ENCODE measurements around the gene TCERG1L.

Gene TCERG1L

DNA sequence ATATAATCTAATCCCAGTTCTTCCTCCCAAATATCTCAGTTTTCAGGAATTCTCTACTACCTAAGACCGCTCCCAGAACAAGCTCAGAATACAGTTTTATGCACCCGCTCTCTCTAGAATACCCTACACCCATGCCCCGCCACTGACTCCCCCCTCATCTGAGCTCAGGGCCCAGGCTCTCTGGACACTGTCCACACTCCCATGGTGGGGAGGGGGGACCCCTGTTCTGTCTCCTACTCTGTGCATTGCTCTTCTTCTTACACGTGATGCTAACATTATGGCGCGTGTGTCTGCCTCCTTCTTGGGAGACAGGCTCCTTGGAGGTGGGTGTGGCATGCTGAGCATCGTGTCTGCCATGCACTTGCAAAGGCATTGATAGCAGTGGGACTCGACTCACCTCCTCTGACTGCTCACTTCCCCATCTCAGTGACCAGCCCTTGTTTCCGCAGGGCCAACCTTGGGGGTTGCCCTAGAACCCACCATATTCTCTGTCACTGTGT is 127.9 kb downstream of the TCERG1L start:
- Histone ChIP-seq H3K4me3 (no peak overlapping the region), H3K27ac (no peak overlapping the region)
- peak; percentile 43 for DNase-seq (ENCODE audit: low spot score)
- TF ChIP-seq, protein P1, sequence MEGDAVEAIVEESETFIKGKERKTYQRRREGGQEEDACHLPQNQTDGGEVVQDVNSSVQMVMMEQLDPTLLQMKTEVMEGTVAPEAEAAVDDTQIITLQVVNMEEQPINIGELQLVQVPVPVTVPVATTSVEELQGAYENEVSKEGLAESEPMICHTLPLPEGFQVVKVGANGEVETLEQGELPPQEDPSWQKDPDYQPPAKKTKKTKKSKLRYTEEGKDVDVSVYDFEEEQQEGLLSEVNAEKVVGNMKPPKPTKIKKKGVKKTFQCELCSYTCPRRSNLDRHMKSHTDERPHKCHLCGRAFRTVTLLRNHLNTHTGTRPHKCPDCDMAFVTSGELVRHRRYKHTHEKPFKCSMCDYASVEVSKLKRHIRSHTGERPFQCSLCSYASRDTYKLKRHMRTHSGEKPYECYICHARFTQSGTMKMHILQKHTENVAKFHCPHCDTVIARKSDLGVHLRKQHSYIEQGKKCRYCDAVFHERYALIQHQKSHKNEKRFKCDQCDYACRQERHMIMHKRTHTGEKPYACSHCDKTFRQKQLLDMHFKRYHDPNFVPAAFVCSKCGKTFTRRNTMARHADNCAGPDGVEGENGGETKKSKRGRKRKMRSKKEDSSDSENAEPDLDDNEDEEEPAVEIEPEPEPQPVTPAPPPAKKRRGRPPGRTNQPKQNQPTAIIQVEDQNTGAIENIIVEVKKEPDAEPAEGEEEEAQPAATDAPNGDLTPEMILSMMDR (IDR thresholded peaks at IDR 0.05), result no peak

DNA sequence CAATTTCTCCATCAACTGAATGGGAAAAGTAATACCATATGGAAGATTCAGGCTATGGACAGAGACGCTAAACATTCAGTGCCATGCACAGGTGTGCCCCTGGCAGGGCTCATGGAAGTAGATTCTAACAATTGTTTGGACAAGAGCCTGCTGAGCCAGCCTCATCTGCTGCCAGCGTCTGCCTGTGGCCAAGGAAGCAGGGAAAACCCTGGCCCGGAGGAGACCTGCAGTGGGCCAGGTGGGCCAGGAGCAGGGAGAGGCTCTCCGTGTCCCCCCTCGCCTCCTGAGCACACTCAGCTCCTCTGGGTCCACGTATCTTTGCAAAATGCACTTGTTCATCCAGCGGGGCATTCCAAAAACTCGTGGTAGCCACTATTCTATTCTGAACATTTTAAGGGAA is 130.1 kb downstream of the TCERG1L start:
- peak; percentile 45 for DNase-seq (ENCODE audit: low spot score)
- Histone ChIP-seq H3K27ac (no peak overlapping the region), H3K4me3 (no peak overlapping the region)
- TF ChIP-seq, protein P1 (IDR thresholded peaks at IDR 0.05), result no peak

DNA sequence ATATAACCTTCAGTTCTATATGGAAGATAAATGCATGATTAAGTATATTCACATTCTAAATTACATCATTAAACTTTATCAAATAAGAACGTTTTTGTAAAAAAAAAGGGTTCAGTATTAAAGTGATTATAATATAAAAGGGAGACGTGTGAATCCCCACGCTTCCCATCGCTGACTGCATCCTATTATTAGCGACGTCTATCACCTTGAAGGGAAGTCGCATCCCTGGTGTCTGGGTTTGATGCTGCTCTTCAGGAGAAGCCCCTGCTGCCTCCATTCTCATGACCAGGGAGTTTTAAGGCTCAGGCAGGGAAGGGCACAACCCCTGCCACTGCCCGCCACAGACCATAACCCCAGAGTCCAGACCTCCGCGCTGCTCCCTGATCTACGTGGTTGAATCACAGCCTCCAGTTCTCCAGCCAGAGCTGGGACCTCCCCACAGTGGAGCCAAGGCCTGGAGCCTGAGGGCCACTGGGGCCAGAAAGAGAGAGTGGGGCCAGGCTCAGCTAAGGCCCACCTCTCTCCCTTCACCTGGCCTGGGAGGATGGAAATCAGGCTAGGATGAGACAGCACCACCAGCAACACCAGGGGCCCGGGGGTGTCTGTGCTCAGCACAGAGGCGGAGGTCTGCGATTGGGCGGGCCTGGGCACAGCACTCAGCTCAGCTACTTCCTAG is 130.6 kb downstream of the TCERG1L start:
- Histone ChIP-seq H3K4me3 (no peak overlapping the region), H3K27ac (no peak overlapping the region)
- peak; percentile 56 for DNase-seq (ENCODE audit: low spot score)
- TF ChIP-seq, protein P1 (IDR thresholded peaks at IDR 0.05), result no peak

DNA sequence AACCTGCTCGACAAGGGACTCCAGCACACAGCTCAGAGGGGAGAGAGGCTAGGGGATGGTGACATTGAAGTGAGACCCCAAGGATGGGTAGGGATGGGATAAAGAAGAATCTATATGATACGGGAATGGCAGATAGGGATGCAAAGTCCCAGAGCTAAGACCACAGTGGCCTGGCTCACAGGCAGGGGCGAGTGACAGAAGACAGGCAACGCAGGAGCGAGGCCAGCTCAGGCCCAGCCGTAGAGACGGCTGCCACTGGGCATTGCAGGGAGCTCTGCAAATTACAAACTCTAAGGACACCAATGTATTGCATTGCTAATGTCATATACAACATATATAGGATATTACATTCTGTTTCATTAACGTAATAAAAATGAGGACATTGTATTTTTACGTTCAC is 131.4 kb downstream of the TCERG1L start:
- DNase-seq (ENCODE audit: low spot score), result peak; percentile 7
- H3K4me3 ChIP-seq, result no peak overlapping the region
- no peak overlapping the region for H3K27ac ChIP-seq
- TF ChIP-seq, protein P1 (IDR thresholded peaks at IDR 0.05), result no peak

DNA sequence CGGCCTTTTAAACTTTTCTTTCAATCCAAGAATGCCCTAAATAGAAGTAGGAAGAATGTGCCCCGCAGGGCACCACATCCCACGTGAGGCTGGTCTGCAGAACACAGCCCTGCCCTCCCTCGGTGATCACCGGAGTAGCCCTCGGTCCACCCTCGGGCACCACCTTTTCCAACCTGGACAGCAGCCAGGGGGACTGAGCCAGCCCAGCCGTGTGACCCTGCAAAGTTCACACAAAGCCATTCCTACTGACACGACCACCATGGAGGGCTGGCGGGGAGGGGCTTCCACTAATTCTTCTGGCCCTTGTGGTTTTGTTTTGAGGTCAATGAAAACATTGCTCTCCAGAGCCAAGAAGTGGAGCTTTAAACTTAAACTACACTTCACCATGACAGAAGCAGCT is 132.2 kb downstream of the TCERG1L start:
- DNase-seq (ENCODE audit: low spot score), result peak; percentile 62
- Histone ChIP-seq H3K4me3 (no peak overlapping the region), H3K27ac (no peak overlapping the region)
- TF ChIP-seq, protein P1 (IDR thresholded peaks at IDR 0.05), result no peak

DNA sequence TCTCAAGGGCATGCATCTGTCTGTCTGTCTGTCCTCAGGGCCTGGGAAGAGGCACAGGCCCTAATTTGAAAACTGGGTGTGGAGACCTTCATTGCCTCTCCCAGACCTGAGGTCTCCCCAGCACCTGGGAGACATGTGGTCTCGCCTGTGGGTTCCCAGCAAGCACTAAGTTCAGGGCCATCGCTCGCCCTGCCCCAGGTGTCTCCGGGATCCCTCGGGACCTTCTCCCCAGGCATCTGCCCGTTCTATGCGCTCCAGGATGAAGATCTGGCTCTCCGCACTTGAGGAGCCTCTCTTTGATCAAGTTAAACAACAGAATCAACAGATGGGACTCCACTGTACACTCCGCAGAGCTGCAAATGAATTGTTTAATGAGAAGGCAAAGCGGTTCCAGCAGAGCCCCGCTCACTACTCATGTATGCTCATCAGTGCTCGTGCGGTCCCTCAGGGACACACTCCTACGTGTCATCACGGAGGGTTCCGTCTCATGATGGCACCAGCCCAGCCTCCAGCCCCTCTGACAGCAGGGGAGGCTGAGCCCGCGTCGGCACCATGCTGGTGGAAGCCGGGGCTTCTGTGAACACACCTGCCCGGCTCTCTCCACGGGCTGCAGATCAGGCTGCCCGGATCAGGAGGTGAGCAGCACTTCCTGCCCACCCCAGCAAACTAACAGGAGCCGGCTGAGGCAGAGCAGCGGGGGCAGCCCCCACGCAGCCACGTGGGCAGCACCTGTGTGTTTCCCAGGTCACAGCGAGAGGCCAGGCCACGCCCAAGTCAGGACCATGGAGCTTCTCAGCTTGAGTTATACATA is 132.8 kb downstream of the TCERG1L start:
- Histone ChIP-seq H3K27ac (no peak overlapping the region), H3K4me3 (no peak overlapping the region)
- TF ChIP-seq, protein P1 (IDR thresholded peaks at IDR 0.05), result no peak
- DNase-seq (ENCODE audit: low spot score), result peak; percentile 56

Measured in coronary artery (tissue), 2 donors.